GM12801 (cell line): ENCODE data around the gene CCR3.

Source experiments
- TF ChIP-seq, protein P1 (sequence below): IDR thresholded peaks from one replicate; pipeline ENCODE4 v1.5.1; 2011; ENCODE audit warnings: control low read depth; ENCODE audit not compliant: insufficient read length; ENCODE audit errors: extremely low read depth

Gene CCR3

DNA sequence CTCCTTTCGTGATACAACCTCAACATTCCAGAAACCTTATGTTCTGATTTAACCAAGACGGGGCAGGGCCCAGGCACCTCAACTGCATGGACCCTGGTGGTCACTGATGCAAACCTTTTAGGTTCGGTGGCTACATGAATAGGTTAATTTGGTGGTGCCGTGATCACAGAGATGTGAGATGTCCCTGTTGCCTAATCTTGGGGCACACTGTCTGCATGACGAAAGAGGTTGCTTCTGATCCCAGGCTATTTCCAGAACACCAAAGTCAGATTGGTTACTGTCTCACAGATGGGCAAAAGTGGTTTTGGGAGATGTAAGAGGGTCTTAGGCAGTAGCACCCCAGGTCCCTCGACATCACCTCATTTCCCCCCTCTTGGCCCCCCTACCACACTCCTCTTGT lies 30.2 kb upstream of the CCR3 start:
- TF ChIP-seq, protein P1, sequence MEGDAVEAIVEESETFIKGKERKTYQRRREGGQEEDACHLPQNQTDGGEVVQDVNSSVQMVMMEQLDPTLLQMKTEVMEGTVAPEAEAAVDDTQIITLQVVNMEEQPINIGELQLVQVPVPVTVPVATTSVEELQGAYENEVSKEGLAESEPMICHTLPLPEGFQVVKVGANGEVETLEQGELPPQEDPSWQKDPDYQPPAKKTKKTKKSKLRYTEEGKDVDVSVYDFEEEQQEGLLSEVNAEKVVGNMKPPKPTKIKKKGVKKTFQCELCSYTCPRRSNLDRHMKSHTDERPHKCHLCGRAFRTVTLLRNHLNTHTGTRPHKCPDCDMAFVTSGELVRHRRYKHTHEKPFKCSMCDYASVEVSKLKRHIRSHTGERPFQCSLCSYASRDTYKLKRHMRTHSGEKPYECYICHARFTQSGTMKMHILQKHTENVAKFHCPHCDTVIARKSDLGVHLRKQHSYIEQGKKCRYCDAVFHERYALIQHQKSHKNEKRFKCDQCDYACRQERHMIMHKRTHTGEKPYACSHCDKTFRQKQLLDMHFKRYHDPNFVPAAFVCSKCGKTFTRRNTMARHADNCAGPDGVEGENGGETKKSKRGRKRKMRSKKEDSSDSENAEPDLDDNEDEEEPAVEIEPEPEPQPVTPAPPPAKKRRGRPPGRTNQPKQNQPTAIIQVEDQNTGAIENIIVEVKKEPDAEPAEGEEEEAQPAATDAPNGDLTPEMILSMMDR, result no peak

DNA sequence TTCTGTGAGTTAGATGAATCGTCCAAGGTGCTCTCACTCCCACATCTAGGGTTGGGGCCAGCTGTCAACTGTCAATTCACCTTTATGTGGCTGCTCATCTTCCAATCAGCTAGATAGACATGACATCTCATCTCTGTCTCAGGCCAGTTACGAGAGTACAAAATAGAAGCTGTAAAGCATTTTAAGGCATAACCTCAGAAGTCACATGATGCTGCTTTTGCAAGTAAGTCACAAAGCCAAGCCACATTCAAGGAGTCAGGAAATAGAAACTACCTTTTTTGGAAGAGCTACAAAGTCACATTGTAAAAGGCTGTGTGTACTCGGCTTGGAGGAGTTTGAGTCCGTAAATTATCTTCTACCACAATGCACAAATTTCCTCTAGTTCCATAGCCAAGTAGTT lies 29.1 kb upstream of the CCR3 start:
- TF ChIP-seq, protein P1, result no peak

DNA sequence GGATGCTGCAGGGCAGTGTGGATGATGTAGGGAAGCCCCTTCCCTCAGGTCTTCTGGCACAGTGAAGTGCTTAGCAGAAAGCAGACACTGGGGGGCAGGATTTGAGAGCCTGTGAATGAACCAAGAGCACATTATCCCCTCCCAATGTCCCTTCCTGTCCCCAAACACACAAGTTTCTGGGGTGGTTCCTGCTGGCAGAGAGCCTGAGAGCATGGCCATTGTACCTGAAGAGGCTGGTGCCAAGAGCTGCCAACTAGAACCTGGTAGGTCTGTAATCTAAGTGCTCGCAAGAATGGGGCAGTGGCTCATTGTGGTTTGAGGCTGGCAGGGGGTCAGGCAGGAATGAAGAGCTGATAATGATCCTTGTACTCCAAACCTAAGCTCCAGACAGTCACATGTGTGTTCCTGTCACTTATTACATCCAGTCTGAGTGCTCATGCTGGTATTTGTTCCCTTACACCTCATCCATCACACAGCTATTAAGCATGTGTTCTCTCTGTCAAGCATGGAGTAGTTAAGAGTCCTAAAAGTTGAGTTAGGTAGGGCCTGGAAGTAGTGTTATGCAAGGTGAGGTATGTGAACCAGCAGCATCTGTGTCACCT lies 27.4 kb upstream of the CCR3 start:
- TF ChIP-seq, protein P1, result no peak

DNA sequence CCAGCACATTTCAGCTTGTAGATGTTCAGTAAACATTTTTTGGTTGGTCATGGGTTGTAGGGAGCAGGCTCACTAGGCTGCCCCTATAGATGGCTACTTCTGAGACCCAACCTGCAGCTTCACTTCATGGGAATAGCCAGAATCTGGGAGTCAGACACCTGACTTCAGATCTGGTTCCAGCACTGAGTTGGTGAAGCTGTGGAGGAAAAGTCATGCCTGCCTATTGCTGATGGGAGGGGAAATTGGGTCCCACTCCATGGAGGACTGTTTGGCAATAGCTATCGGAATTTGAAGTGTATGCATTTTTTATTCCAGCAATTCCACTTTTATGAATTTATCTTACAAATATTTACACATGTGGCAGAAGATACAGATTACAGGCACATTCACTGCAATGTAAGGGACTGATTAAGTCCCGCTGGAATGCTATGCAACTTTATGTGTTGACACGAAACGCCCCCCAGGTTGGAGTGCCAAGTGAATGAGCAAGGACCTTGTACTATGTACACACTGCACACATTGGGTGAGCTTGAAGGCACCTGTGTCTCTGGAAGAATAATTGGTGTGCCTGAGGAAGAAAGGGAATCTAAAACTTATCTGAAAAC lies 26.3 kb upstream of the CCR3 start:
- TF ChIP-seq, protein P1, result no peak

DNA sequence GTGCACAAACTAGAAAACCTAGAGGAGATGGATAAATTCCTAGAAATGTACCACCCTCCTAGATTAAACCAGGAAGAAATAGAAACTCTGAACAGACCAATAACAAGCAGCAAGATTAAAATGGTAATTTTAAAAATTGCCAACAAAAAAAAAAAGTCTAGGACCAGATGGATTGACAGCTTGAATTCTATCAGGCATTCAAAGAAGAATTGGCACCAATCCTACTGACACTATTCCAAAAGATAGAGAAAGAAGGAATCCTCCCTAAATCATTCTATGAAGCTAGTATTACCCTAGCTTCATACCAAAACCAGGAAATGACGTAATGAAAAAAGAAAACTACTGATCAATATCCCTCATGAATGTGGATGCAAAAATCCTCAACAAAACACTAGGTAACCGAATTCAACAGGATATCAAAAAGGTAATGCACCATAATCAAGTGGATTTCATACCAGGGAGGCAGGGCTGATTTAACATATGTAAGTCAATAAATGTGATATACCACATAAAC lies 24.0 kb upstream of the CCR3 start:
- TF ChIP-seq, protein P1, result no peak

DNA sequence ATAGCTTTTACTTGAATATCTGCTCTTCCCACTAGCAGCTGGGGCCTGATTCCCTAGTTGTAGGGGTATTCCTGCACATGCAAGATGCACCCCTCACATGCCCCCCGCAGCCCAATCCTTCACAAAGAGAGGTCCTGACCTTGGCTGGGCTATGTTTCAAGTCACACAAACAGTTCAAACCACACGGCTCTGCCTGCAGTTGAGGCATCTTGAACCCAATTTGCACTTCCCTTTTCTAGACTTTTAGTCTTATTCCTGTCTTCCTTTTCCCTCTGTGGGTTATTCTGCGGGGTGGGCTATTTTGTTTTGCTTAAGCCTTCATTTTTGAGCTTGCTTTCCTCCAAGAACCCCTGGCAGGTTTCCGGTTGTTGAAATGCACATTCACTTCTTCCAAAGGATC lies 20.9 kb upstream of the CCR3 start:
- TF ChIP-seq, protein P1, result no peak

DNA sequence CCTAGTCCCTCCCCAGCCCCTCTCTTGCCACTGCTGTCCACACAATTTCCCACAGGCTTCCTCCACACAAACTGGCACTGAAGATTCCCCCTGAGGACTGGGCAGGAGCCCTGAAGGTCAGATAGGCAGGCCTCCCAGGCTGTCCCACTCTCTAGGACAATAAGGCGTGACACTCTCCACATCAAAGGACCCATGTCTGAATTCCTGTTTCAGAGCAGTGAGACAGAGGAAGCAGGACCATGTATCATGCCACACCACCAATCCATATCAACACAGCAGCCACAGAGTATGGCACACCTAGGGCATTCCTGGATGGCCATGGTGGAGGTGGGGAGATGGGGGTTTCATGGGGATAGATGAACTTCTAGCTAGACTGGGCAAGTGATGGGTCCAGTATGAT lies 20.3 kb upstream of the CCR3 start:
- TF ChIP-seq, protein P1, result no peak
